HG03139 (cell line): ENCODE results near the gene MYOC.
"Not testable (repeated sequence)": the region's sequence is repeated elsewhere in the genome, so short reads cannot be mapped to it uniquely, and the experiment has no call there.

Experiments
- ATAC-seq: cut with Tn5 transposase; IDR thresholded peaks from one replicate; pipeline ENCODE4 v1.9.1; 2021; ENCODE audit not compliant: unreplicated experiment

Gene MYOC

GRCh38 chr1:171611306-171611705 lies 41.2 kb downstream of the MYOC start:
- no peak for ATAC-seq

DNA sequence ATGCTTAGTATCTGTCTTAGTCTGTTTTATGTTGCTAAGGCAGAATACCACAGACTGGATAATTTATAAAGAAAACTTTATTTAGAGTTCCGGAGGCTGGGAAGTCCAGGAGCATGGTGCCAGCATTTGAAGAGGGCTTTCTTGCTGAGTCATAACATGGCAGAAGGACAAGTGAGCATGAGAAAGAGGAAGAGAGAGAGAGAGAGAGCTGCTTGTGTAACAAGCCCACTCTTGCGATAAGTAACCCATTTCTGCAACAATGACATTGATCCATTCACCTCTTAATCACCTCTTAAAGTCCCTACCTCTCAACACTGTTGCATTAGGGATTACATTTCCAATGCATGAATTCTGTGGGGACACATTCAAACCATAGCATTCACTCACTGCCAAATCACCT lies 42.1 kb downstream of the MYOC start:
- no peak for ATAC-seq

DNA sequence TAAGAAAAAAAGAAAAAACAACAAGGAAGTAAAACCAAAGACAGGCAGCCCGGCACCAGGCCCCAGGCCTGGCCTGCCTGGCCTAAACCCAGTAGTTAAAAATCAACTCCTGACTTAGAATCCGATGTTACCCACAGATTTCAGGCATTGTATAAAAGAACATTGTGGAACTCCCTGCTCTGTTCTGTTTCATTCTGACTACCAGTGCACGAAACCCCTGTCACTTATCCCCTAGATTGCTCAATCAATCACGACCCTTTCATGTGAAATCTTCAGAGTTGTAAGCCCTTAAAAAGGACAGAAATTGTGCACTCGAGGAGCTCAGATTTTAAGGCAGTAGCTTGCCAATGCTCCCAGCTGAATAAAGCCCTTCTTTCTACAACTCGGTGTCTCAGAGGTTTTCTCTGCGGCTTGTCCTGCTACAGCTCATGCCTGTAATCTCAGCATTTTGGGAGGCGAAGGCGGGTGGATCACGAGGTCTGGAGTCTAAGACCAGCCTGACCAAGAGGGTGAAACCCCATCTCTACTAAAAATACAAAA lies 46.0 kb downstream of the MYOC start:
- ATAC-seq, result peak; percentile 48

DNA sequence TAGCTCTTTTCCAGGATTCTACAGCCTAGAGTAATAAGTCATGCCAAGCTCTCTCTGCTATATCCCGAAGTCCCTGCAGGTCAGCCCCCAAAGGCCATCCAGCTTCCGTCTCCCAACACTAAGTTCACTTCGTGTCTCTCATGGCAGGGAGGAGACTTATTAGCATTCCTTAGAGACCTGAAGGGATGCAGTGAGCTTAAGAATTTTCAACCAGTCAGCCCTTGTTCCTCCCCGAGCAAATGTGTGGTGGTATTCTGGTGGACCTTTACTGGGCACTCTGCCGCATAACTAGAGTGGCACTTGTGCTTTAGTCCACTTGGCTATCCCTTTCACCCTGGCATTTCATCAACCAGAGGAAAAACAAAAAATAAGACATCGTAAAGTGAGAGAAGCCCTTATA lies 49.4 kb downstream of the MYOC start:
- not testable (repeated sequence) for ATAC-seq

- ATAC-seq, result no peak
Measured at GRCh38 chr1:171600862-171601261, 51.6 kb downstream of the MYOC start.

- ATAC-seq, result not testable (repeated sequence)
Measured at GRCh38 chr1:171600310-171600709, 52.2 kb downstream of the MYOC start.

- ATAC-seq, result no peak
Measured at GRCh38 chr1:171597203-171597602, 55.3 kb downstream of the MYOC start.

- no peak for ATAC-seq
Measured at GRCh38 chr1:171596705-171597104, 55.8 kb downstream of the MYOC start.

- no peak for ATAC-seq
Measured at GRCh38 chr1:171596119-171596518, 56.4 kb downstream of the MYOC start.

DNA sequence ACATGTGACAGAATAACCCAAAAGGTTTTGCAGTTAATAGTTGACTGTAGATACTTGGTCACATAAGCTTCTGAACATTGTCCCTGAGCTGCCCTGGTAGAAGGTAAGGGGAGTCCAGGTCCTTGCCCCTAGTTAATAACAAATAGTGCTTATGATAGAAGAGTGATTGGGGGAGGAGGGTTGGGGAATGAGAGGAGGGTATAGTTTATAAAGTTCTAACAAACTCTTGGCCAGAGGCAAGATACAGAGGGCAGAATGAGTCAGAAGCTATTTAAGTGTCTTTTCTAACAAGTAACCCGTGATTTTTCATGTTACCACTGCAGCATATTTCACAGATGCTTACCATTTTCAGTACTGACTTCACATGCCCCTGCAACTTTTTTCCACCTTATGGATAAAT lies 57.2 kb downstream of the MYOC start:
- ATAC-seq, result no peak

- no peak for ATAC-seq
Measured at GRCh38 chr1:171590022-171590421, 62.5 kb downstream of the MYOC start.

DNA sequence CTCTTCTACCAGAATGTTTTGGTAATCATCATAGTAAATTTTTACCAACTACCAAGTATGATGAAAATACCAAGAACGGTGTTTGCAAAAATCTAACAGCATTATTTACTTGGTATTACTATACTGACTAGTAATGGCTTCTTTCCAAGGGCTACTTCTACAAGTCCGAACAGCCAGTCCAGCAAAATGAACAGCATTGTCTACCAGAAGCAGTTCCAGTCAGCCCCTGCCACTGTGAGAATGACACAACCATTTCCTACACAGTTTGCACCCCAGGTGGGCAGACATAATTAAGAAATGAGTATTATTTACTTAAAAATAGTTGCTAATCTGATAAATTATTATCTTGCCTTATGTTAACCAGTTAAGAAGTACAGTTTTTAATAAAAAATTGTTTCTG lies 64.3 kb downstream of the MYOC start:
- no peak for ATAC-seq

GRCh38 chr1:171585715-171586114 lies 66.8 kb downstream of the MYOC start:
- ATAC-seq, result no peak
